GM18499 (cell line): ENCODE measurements around the gene NPR2.

Experiments used
- ATAC-seq: cut with Tn5 transposase; IDR thresholded peaks from one replicate; pipeline ENCODE4 v1.9.1; 2021; ENCODE audit warnings: moderate number of reproducible peaks; ENCODE audit not compliant: insufficient read depth, unreplicated experiment

NPR2 gene

DNA sequence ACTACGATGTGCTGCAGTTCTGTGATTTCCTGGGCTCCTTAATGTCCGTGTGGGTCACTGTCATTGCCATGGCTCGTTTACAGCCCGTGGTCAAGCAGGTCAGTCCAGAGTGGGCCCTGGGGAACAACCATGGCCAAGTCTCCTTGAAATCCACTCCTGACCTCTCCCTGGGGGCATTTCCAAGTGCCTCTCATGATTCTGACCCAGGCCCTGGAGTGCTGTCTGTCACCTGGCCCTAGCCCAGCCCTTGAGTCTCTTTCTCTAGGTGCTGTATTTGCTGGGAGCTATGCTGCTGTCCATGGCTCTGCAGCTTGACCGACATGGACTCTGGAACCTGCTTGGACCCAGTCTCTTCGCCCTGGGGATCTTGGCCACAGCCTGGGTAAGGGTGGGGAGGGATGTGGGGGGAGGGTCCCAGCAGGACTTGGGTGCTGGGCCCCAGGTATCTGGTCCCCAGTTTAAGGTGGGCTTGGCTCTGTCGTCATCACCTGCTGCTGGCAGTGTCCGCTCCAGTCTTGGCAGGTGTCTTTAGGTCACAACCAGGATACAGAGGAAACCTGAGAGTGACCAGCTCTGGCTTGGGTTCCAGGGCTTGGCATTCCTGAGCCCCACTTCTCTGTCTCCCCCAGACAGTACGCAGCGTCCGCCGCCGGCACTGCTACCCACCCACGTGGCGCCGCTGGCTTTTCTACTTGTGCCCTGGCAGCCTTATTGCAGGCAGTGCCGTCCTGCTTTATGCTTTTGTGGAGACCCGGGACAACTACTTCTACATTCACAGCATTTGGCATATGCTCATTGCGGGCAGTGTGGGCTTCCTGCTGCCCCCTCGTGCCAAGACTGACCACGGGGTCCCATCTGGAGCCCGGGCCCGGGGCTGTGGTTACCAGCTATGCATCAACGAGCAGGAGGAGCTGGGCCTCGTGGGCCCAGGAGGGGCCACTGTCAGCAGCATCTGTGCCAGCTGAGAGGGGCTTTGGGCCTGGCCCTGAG, 61.8 kb downstream of the NPR2 start:
- no peak for ATAC-seq

DNA sequence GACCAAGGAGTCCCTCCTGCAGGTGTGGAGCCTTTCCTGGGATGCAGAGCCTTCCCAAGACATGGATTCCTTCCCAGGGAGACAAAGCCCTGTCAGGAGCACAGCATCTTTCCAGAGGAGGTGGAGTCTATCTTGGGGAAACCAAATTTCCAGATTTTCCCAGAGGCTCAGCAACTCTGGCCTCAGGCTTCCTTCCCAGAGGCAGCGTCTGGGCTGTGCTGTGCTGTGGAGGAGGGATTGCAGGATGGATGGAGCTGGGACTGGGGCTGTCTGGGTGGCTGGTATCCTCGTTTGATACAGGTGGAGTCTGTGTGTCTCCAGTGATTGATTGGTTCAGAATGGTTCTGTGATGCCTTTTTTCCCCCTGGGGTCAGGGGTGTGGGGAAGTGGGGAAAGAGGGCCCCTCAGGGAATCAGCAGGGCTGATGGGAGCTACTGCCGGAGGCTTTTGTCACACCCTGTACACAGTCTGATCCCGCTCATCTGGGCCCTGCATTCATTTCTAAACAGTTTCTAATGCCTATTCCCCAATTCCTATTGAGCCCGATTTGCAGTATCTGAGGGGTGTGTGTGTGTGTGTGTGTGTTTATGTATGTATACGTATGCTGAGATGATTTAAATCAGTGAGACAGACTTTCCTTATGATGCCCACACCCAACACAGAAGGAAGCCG, 62.8 kb downstream of the NPR2 start:
- ATAC-seq, result no peak

DNA sequence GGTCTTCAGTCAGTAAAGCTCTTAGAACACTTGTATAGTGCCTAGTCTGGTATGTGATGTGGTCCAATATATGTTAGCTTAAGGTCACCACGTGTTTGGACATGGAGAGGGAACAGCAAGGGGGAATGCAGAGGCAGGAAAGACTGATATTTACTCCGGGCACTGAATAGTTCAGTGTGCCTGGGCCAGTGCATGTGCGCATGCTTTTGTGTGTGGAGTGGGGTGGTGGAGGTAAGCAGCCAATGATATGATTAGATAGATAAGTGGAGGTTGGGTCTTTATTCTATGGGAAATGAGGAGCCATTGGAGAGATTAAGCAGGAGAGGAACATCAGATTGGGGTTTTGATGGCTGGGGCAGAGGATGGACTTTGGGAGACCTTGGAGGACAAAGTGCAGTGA, 64.8 kb downstream of the NPR2 start:
- no peak for ATAC-seq

- ATAC-seq, result no peak
Observed at GRCh38 chr9:35856882-35857281, 65.5 kb downstream of the NPR2 start.

DNA sequence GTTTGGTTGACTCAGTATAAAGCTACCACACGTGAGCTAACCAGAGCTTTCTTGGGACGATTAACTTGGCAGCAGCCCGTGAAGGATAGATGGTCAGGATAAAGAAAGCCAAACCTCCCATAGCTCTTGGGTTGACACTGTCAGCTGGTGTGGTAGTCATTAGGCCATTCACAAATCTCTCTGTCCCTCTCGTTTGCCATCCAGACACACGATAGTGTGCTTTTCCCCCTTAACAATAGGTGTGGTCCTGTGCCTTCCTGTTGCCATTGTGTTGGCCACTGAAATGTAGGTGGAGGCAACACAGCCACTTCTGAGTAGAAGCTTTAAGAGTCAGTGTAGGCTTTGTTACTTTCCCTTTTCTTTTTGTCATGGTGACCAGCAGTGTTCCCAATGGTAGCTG, 67.1 kb downstream of the NPR2 start:
- no peak for ATAC-seq
